Hepatocyte (in vitro differentiated cells): ENCODE data around the gene KNDC1. TPM values are rescaled to one million over a fixed set of nuclear protein-coding genes. Genes with fewer than 3 reads are reported as not detected.

Source experiments
- DNase-seq: peaks from one replicate; pipeline ENCODE4 v3.0.0-alpha.2; 2016; ENCODE audit warnings: low spot score
- H2AFZ ChIP-seq: fragments of 200-600 bp; sonication (generic); 2 replicates; pipeline ENCODE4 v1.6.0; 2016; ENCODE audit warnings: antibody characterized with exemption, mild to moderate bottlenecking
- H3K27ac ChIP-seq: fragments of 200-600 bp; sonication (generic); 2 replicates; pipeline ENCODE4 v1.5.1; 2016; ENCODE audit warnings: mild to moderate bottlenecking
- H3K27me3 ChIP-seq: fragments of 200-600 bp; sonication (generic); 2 replicates; pipeline ENCODE4 v1.6.1; 2016
- H3K36me3 ChIP-seq: fragments of 200-600 bp; sonication (generic); replicated peaks from 2 replicates; pipeline ENCODE4 v1.5.1; 2016; ENCODE audit warnings: low read depth; ENCODE audit not compliant: insufficient read depth
- H3K4me1 ChIP-seq: fragments of 200-600 bp; sonication (generic); 2 replicates; pipeline ENCODE4 v1.5.1; 2016; ENCODE audit warnings: mild to moderate bottlenecking, moderate library complexity; ENCODE audit not compliant: insufficient read depth
- H3K4me2 ChIP-seq: fragments of 200-600 bp; sonication (generic); 2 replicates; pipeline ENCODE4 v1.6.0; 2016
- H3K4me3 ChIP-seq: fragments of 200-600 bp; sonication (generic); 2 replicates; pipeline ENCODE4 v1.5.1; 2016; ENCODE audit warnings: mild to moderate bottlenecking
- H3K79me2 ChIP-seq: fragments of 200-600 bp; sonication (generic); 2 replicates; pipeline ENCODE4 v1.6.0; 2017; ENCODE audit warnings: mild to moderate bottlenecking
- H3K9me2 ChIP-seq: fragments of 200-600 bp; sonication (generic); replicated peaks from 2 replicates; pipeline ENCODE4 v1.6.0; 2017; ENCODE audit warnings: mild to moderate bottlenecking; ENCODE audit not compliant: insufficient read depth
- H3K9me3 ChIP-seq: fragments of 200-600 bp; sonication (generic); 2 replicates; pipeline ENCODE4 v1.5.1; 2016; ENCODE audit warnings: low read depth, mild to moderate bottlenecking
- H4K20me1 ChIP-seq: fragments of 200-600 bp; sonication (generic); 2 replicates; pipeline ENCODE4 v1.6.0; 2016; ENCODE audit warnings: mild to moderate bottlenecking; ENCODE audit not compliant: insufficient read depth, poor library complexity, severe bottlenecking
- EZH2 ChIP-seq: fragments of 200-600 bp; sonication (generic); IDR thresholded peaks from 2 replicates; pipeline ENCODE4 v1.6.1; 2016; ENCODE audit warnings: antibody characterized with exemption, mild to moderate bottlenecking, borderline replicate concordance
- EZH2phosphoT487 ChIP-seq: fragments of 200-600 bp; sonication (generic); IDR thresholded peaks from one replicate; pipeline ENCODE4 v1.6.1; 2018; ENCODE audit warnings: antibody characterized with exemption, mild to moderate bottlenecking, low read depth, moderate library complexity; ENCODE audit not compliant: unreplicated experiment, severe bottlenecking
- WGBS: methylation state at CpG from one replicate; pipeline ENCODE4 v1.1.6; 2016; ENCODE audit warnings: low lambda C conversion rate; ENCODE audit errors: missing lambda C conversion rate; 5-methylcytosine and 5-hydroxymethylcytosine counted together
- polyA plus RNA-seq: library from polyadenylated mRNA; unstranded; fragments of >200 nt; fragmentation: Nextera tagmentation; extraction: Ambion mirVana; gene quantifications from 2 replicates; pipeline ENCODE4 v1.2.1, GENCODE V29; 2016
- total RNA-seq: library from RNA; depleted of rRNA; stranded (reverse); fragments of >200 nt; gene quantifications from 2 replicates; pipeline ENCODE4 v1.2.3, GENCODE V29; 2014
- TF ChIP-seq, protein P1 (sequence below): fragments of 200-600 bp; sonication (generic); IDR thresholded peaks from 2 replicates; pipeline ENCODE4 v1.5.1; 2016; ENCODE audit warnings: antibody characterized with exemption, mild to moderate bottlenecking; ENCODE audit not compliant: poor library complexity

Gene KNDC1
- total and polyA plus RNA-seq, 2 experiments from 2014 or later: 3.8 to 4.3 TPM

- H3K27me3 ChIP-seq: no peaks in the 10 kb centered on the region
- TF ChIP-seq EZH2phosphoT487 (no peak), EZH2 (no peak)
- TF ChIP-seq, protein P1, sequence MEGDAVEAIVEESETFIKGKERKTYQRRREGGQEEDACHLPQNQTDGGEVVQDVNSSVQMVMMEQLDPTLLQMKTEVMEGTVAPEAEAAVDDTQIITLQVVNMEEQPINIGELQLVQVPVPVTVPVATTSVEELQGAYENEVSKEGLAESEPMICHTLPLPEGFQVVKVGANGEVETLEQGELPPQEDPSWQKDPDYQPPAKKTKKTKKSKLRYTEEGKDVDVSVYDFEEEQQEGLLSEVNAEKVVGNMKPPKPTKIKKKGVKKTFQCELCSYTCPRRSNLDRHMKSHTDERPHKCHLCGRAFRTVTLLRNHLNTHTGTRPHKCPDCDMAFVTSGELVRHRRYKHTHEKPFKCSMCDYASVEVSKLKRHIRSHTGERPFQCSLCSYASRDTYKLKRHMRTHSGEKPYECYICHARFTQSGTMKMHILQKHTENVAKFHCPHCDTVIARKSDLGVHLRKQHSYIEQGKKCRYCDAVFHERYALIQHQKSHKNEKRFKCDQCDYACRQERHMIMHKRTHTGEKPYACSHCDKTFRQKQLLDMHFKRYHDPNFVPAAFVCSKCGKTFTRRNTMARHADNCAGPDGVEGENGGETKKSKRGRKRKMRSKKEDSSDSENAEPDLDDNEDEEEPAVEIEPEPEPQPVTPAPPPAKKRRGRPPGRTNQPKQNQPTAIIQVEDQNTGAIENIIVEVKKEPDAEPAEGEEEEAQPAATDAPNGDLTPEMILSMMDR: no peak
Observed at GRCh38 chr10:133176546-133176945, 16.5 kb downstream of the KNDC1 start.

DNA sequence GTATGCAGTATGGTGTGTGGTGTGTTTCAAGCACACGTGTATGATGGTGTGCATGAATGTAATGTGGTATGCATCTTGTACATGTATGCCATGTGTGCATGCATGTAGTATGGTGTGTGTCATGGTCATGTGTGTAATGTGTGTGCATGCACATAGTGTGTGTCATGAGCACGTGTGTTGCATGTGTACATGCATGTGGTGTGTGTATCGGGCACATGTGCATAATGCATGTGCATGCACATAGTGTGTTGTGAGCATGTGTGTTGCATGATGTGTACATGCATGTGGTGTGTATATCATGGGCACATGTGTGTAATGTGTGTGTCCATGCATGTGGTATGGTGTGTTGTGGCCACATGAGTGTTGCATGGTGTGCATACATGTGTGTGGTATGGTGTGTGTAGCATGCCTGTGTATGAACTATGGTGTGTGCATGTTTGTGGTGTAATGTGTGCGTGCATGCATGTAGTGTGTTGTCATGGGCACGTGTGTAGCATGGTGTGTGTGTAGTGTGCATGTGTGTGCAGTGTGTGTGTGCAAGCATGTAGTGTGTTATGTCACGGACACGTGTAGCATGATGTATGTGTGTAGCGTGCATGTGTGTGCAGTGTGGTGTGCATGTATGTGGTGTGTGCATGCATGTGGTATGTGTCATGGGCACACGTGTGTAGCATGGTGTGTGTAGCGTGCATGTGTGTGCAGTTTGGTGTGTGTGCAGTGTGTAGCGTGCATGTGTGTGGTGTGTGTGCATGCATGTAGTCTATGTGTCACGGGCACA lies 17.6 kb downstream of the KNDC1 start:
- Histone ChIP-seq H3K4me3 (no peak overlapping the region), H4K20me1 (no peaks in the 10 kb centered on the region), H3K9me3 (no peaks in the 10 kb centered on the region), H3K36me3 (no peaks in the 10 kb centered on the region), H3K79me2 (no peaks in the 10 kb centered on the region), H3K9me2 (no peaks in the 10 kb centered on the region), H3K4me1 (no peaks in the 10 kb centered on the region), H3K27ac (no peak overlapping the region), H2AFZ (no peak overlapping the region), H3K27me3 (no peaks in the 10 kb centered on the region), H3K4me2 (no peak overlapping the region)
- no peak for DNase-seq
- WGBS: 97% methylated on average over 12 of the region's 12 CpGs
- TF ChIP-seq, protein P1: no peak
- no peak for TF ChIP-seq EZH2phosphoT487
- no peak for TF ChIP-seq EZH2

More at GRCh38 chr10:133176546-133176945, 16.5 kb downstream of the KNDC1 start:
- no peak for DNase-seq
- Histone ChIP-seq H3K27ac (no peak overlapping the region), H3K4me2 (no peak overlapping the region), H3K4me1 (no peaks in the 10 kb centered on the region), H3K36me3 (no peaks in the 10 kb centered on the region), H3K4me3 (no peak overlapping the region), H4K20me1 (no peaks in the 10 kb centered on the region), H2AFZ (no peak overlapping the region), H3K9me2 (no peaks in the 10 kb centered on the region), H3K79me2 (no peaks in the 10 kb centered on the region), H3K9me3 (no peaks in the 10 kb centered on the region)
- WGBS: 95% methylated on average over 4 of the region's 4 CpGs

- H3K4me3 ChIP-seq: no peak overlapping the region
- no peaks in the 10 kb centered on the region for H3K9me3 ChIP-seq
- no peaks in the 10 kb centered on the region for H3K36me3 ChIP-seq
- no peaks in the 10 kb centered on the region for H3K27me3 ChIP-seq
- TF ChIP-seq EZH2phosphoT487: no peak
- TF ChIP-seq, protein P1: no peak
- TF ChIP-seq EZH2: no peak
- H3K9me2 ChIP-seq: no peaks in the 10 kb centered on the region
- no peaks in the 10 kb centered on the region for H3K79me2 ChIP-seq
- no peaks in the 10 kb centered on the region for H4K20me1 ChIP-seq
- WGBS: 96% methylated on average over 28 of the region's 29 CpGs
- no peaks in the 10 kb centered on the region for H3K4me1 ChIP-seq
- H2AFZ ChIP-seq: no peak overlapping the region
- no peak overlapping the region for H3K27ac ChIP-seq
- no peak overlapping the region for H3K4me2 ChIP-seq
- no peak for DNase-seq
Observed at GRCh38 chr10:133178357-133179127, 18.5 kb downstream of the KNDC1 start.
